SH-SY5Y (cell line): Measurements from ENCODE around the gene IL1RL2.

Experiments used
- GATA2 ChIP-seq: IDR thresholded peaks from 2 replicates; pipeline ENCODE4 v1.6.1; 2011; ENCODE audit warnings: mild to moderate bottlenecking, low read depth, low read length
- GATA3 ChIP-seq: IDR thresholded peaks from 2 replicates; pipeline ENCODE4 v1.6.1; 2011; ENCODE audit warnings: low read depth, mild to moderate bottlenecking, low read length, moderate library complexity

DNA sequence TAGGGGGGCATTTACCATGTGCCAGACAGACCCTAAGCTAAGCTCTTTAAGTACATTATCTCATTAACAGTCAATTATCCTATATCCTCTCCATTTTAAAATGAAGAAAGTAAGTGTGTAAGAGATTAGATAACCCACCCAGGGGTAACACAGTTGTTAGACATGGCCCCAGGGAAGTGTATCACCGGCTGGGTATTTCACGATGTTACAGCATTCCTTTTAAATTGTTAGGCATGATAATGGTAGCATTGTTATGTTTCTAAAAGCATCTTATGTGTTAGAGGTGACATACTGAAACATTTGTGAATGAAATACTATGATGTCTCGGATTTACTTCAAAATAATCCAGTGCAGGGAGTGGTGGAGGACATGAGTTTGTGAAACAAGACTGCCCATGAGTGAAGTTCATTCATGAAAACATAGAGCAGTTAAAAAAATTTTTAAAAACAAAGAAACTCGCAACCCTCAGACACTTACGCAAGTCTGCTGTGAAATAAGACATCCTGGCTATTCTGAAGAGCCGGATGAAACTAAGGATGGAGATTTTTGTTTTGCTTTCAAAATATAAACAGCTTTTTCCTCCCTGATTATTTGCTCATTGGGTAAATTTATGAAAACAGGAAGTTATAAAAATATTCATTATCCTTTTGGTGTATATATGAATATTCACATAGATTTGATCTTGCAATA, 54.9 kb downstream of the IL1RL2 start:
- TF ChIP-seq GATA2 (no peak), GATA3 (no peak)
